Measurements from ENCODE around the gene MCUB. TPM values are rescaled to one million over a fixed set of nuclear protein-coding genes. Genes with fewer than 3 reads are reported as not detected.
"Not testable (repeated sequence)": the region's sequence is repeated elsewhere in the genome, so short reads cannot be mapped to it uniquely, and the experiment has no call there.

MCUB gene
- total RNA-seq, 1 donor from 2014 or later = 23.6 TPM

- DNase-seq (ENCODE audit: low spot score) = no peak
These were observed 16.4 kb downstream of the MCUB start for GRCh38 chr4:109576462-109576861.

- no peak for DNase-seq (ENCODE audit: low spot score)
These were observed 18.8 kb downstream of the MCUB start for GRCh38 chr4:109578846-109579245.

GRCh38 chr4:109579997-109580396 lies 20.0 kb downstream of the MCUB start:
- not testable (repeated sequence) for DNase-seq (ENCODE audit: low spot score)

GRCh38 chr4:109588176-109588575 lies 28.1 kb downstream of the MCUB start:
- DNase-seq (ENCODE audit: low spot score) = no peak

GRCh38 chr4:109589119-109589518 lies 29.1 kb downstream of the MCUB start:
- DNase-seq (ENCODE audit: low spot score) = no peak

- DNase-seq (ENCODE audit: low spot score) = no peak
These were observed 29.6 kb downstream of the MCUB start for GRCh38 chr4:109589605-109590004.

- no peak for DNase-seq (ENCODE audit: low spot score)
These were observed 30.9 kb downstream of the MCUB start for GRCh38 chr4:109590905-109591304.

- no peak for DNase-seq (ENCODE audit: low spot score)
These were observed 32.3 kb downstream of the MCUB start for GRCh38 chr4:109592367-109592766.

GRCh38 chr4:109595123-109595522 lies 35.1 kb downstream of the MCUB start:
- DNase-seq (ENCODE audit: low spot score) = not testable (repeated sequence)

- DNase-seq (ENCODE audit: low spot score) = not testable (repeated sequence)
These were observed 36.5 kb downstream of the MCUB start for GRCh38 chr4:109596420-109597085.

- DNase-seq (ENCODE audit: low spot score) = no peak
These were observed 39.1 kb downstream of the MCUB start for GRCh38 chr4:109599046-109599652.

- no peak for DNase-seq (ENCODE audit: low spot score)
These were observed 40.4 kb downstream of the MCUB start for GRCh38 chr4:109600431-109600830.

- DNase-seq (ENCODE audit: low spot score) = no peak
These were observed 41.3 kb downstream of the MCUB start for GRCh38 chr4:109601336-109601735.

- no peak for DNase-seq (ENCODE audit: low spot score)
These were observed 47.9 kb downstream of the MCUB start for GRCh38 chr4:109607976-109608375.

GRCh38 chr4:109608879-109609278 lies 48.8 kb downstream of the MCUB start:
- no peak for DNase-seq (ENCODE audit: low spot score)

- no peak for DNase-seq (ENCODE audit: low spot score)
These were observed 49.4 kb downstream of the MCUB start for GRCh38 chr4:109609431-109609830.

GRCh38 chr4:109610489-109610888 lies 50.4 kb downstream of the MCUB start:
- no peak for DNase-seq (ENCODE audit: low spot score)

GRCh38 chr4:109611045-109611646 lies 51.1 kb downstream of the MCUB start:
- no peak for DNase-seq (ENCODE audit: low spot score)

- no peak for DNase-seq (ENCODE audit: low spot score)
These were observed 54.0 kb downstream of the MCUB start for GRCh38 chr4:109614015-109614414.

GRCh38 chr4:109614466-109614865 lies 54.4 kb downstream of the MCUB start:
- no peak for DNase-seq (ENCODE audit: low spot score)

- DNase-seq (ENCODE audit: low spot score) = no peak
These were observed 55.7 kb downstream of the MCUB start for GRCh38 chr4:109615742-109616141.

GRCh38 chr4:109616243-109616642 lies 56.2 kb downstream of the MCUB start:
- DNase-seq (ENCODE audit: low spot score) = no peak

- DNase-seq (ENCODE audit: low spot score) = no peak
These were observed 62.6 kb downstream of the MCUB start for GRCh38 chr4:109622626-109623025.

Measured in mesenteric fat pad (tissue), 1 donor.